HTERT RPE-1 (cell line): ENCODE results near the gene SIVA1.
"Not testable (repeated sequence)": the region's sequence is repeated elsewhere in the genome, so short reads cannot be mapped to it uniquely, and the experiment has no call there.

Experiments used
- in situ Hi-C: fragments of 300-500 bp; cut with MboI; formaldehyde crosslinking; loops from 4 replicates; pipeline ENCODE4 v1.14.3; 2020; ENCODE audit warnings: low sequenced_read_pairs

The SIVA1 gene

GRCh38 chr14:104750753-104751057 lies 2.2 kb upstream of the SIVA1 start:
- in situ Hi-C loops: not testable (repeated sequence)

- in situ Hi-C loops: no loop called here
Measured at GRCh38 chr14:104751539-104752422, 1.2 kb upstream of the SIVA1 start.

- in situ Hi-C loops: no loop called here
Measured at GRCh38 chr14:104752423-104752734, 568 bp upstream of the SIVA1 start.

- in situ Hi-C loops: no loop called here
Measured at GRCh38 chr14:104753528-104754212, 723 bp downstream of the SIVA1 start.

GRCh38 chr14:104754213-104754851 lies 1.4 kb downstream of the SIVA1 start:
- in situ Hi-C loops: no loop called here

- in situ Hi-C loops: no loop called here
Measured at GRCh38 chr14:104755621-104756020, 2.7 kb downstream of the SIVA1 start.

- in situ Hi-C loops: no loop called here
Measured at GRCh38 chr14:104756477-104757237, 3.7 kb downstream of the SIVA1 start.

GRCh38 chr14:104757238-104757585 lies 4.3 kb downstream of the SIVA1 start:
- in situ Hi-C loops: no loop called here

GRCh38 chr14:104757681-104758392 lies 4.9 kb downstream of the SIVA1 start:
- in situ Hi-C loops: no loop called here

- in situ Hi-C loops: no loop called here
Measured at GRCh38 chr14:104758981-104759969, 6.3 kb downstream of the SIVA1 start.

- in situ Hi-C loops: no loop called here
Measured at GRCh38 chr14:104765517-104765916, 12.6 kb downstream of the SIVA1 start.

- in situ Hi-C loops: no loop called here
Measured at GRCh38 chr14:104766256-104766862, 13.4 kb downstream of the SIVA1 start.

- in situ Hi-C loops: no loop called here
Measured at GRCh38 chr14:104766863-104767633, 14.1 kb downstream of the SIVA1 start.

GRCh38 chr14:104767634-104767918 lies 14.6 kb downstream of the SIVA1 start:
- in situ Hi-C loops: no loop called here

GRCh38 chr14:104768437-104769323 lies 15.7 kb downstream of the SIVA1 start:
- in situ Hi-C loops: no loop called here

- in situ Hi-C loops: no loop called here
Measured at GRCh38 chr14:104769324-104770071, 16.6 kb downstream of the SIVA1 start.

- in situ Hi-C loops: no loop called here
Measured at GRCh38 chr14:104770072-104770579, 17.2 kb downstream of the SIVA1 start.
